Endodermal cell (in vitro differentiated cells): ENCODE results near the gene BCAR1. TPM values are rescaled to one million over a fixed set of nuclear protein-coding genes. Genes with fewer than 3 reads are reported as not detected.

Source experiments
- DNase-seq: peaks from one replicate; pipeline ENCODE4 v3.0.0-alpha.2; 2017
- H3K27ac ChIP-seq: 2 replicates; pipeline ENCODE4 v1.5.1; 2013; ENCODE audit warnings: mild to moderate bottlenecking, low read depth, low read length, moderate library complexity
- H3K27me3 ChIP-seq: 2 replicates; pipeline ENCODE4 v1.6.1; 2013; ENCODE audit warnings: mild to moderate bottlenecking, low read length, moderate library complexity; ENCODE audit not compliant: insufficient read depth, control insufficient read depth, poor library complexity, severe bottlenecking
- H3K36me3 ChIP-seq: 2 replicates; pipeline ENCODE4 v1.7.0; 2013; ENCODE audit warnings: mild to moderate bottlenecking, low read length, moderate library complexity; ENCODE audit not compliant: control insufficient read depth, insufficient read depth
- H3K4me1 ChIP-seq: one replicate; pipeline ENCODE4 v1.7.0; 2013; ENCODE audit warnings: low read length; ENCODE audit not compliant: control insufficient read depth, insufficient read depth
- H3K4me3 ChIP-seq: 2 replicates; pipeline ENCODE4 v1.5.1; 2013; ENCODE audit warnings: mild to moderate bottlenecking, low read length, moderate library complexity
- H3K9ac ChIP-seq: 2 replicates; pipeline ENCODE4 v1.6.1; 2013; ENCODE audit warnings: mild to moderate bottlenecking, low read length, moderate library complexity; ENCODE audit not compliant: poor library complexity, severe bottlenecking; ENCODE audit errors: extremely low read depth
- H3K9me3 ChIP-seq: 2 replicates; pipeline ENCODE4 v1.6.1; 2013; ENCODE audit warnings: mild to moderate bottlenecking, low read length, moderate library complexity; ENCODE audit not compliant: control insufficient read depth
- H3K27ac Mint-ChIP-seq: 2 replicates; pipeline ENCODE4 v1.8.0; 2020; ENCODE audit warnings: mixed read lengths
- H3K27me3 Mint-ChIP-seq: 2 replicates; pipeline ENCODE4 v1.8.0; 2021; ENCODE audit warnings: mild to moderate bottlenecking, mixed read lengths; ENCODE audit not compliant: insufficient read depth
- H3K36me3 Mint-ChIP-seq: 2 replicates; pipeline ENCODE4 v1.8.0; 2020; ENCODE audit warnings: low read depth, mixed read lengths
- H3K4me1 Mint-ChIP-seq: 2 replicates; pipeline ENCODE4 v1.8.0; 2020; ENCODE audit warnings: mixed read lengths
- H3K4me3 Mint-ChIP-seq: 2 replicates; pipeline ENCODE4 v1.8.0; 2020; ENCODE audit warnings: mild to moderate bottlenecking, moderate library complexity, mixed read lengths
- H3K9me3 Mint-ChIP-seq: 2 replicates; pipeline ENCODE4 v1.8.0; 2020; ENCODE audit warnings: mild to moderate bottlenecking, mixed read lengths
- WGBS, 2 experiments: methylation state at CpG; one replicate each; pipeline versions ENCODE4 v1.1.5 to v1.1.7; 2013; ENCODE audit warnings: missing lambda C conversion rate in 2 of 2, mixed read lengths in 1 of 2; ENCODE audit not compliant: insufficient coverage in 1 of 2, insufficient read length in 1 of 2; 5-methylcytosine and 5-hydroxymethylcytosine counted together
- total RNA-seq, 2 donors: library from RNA; stranded (reverse); fragmentation: NEBNext Ultra II Directional in 1 of 2; extraction: Animal tissue kit (Norgen Biotek cat#: 25700) in 1 of 2; gene quantifications; 2 replicates in 1 of 2; 3 replicates in 1 of 2; pipeline ENCODE4 v1.2.1, GENCODE V29; 2021
- TF ChIP-seq, protein P1 (sequence below): fragments of 200-600 bp; sonication (generic); conservative IDR thresholded peaks from 2 replicates; pipeline ENCODE4 v1.5.0; 2021; ENCODE audit warnings: antibody characterized with exemption, mild to moderate bottlenecking

BCAR1 gene
- total RNA-seq, 2 donors from 2014 or later = 56.2 to 74.3 TPM

DNA sequence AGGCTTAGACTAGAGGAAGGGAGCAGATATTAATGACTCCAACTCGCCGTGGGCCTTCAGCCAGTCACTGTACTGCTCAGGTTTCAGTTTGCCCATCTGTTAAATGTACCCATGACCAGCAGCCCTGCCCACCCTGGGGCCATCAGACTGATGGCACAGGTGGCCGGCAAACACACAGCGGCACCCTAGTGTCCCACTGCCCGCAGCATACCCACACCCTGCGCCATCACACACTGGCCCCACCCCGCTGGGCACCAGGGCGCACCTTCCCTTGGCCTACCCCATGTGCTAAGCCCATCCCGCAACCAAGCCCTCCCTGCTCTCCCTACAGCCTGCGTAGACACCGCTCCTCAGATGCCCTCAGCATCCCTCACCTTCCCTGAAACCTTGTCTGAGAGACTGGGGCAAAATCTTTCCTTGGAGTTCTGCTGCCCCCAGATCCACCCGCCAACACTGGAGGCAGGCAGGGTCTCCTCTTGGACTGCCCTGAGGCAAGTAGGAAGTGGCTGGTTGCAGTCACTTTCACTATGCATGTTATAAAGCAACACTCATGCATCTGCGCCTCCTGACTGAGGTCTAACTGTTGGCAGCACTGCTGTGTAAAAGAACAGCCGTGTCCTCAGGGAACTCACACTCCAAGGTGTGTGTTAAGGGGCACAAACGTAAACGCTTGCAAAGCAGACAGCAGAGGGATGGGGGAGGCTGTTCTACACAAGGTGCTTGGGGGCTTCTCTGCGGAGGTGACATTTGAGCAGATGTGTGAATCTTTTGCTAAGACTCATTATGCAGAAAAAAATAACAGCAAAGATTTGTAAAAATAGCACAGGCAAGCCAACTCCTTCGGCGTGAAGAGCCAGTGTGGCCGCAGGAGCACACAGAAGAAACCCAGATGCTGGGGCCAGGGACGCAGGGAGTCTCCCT lies 6.7 kb upstream of the BCAR1 start:
- no peaks in the 10 kb centered on the region for H3K27me3 Mint-ChIP-seq
- no peaks in the 10 kb centered on the region for H3K9me3 Mint-ChIP-seq
- TF ChIP-seq, protein P1, sequence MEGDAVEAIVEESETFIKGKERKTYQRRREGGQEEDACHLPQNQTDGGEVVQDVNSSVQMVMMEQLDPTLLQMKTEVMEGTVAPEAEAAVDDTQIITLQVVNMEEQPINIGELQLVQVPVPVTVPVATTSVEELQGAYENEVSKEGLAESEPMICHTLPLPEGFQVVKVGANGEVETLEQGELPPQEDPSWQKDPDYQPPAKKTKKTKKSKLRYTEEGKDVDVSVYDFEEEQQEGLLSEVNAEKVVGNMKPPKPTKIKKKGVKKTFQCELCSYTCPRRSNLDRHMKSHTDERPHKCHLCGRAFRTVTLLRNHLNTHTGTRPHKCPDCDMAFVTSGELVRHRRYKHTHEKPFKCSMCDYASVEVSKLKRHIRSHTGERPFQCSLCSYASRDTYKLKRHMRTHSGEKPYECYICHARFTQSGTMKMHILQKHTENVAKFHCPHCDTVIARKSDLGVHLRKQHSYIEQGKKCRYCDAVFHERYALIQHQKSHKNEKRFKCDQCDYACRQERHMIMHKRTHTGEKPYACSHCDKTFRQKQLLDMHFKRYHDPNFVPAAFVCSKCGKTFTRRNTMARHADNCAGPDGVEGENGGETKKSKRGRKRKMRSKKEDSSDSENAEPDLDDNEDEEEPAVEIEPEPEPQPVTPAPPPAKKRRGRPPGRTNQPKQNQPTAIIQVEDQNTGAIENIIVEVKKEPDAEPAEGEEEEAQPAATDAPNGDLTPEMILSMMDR = no peak
- Histone ChIP-seq H3K9me3 (no peaks in the 10 kb centered on the region), H3K36me3 (no peaks in the 10 kb centered on the region), H3K9ac (no peak overlapping the region), H3K4me1 (peaks cover 23% of the 10 kb centered on the region), H3K27ac (peak overlapping the region; percentile 82), H3K27me3 (no peaks in the 10 kb centered on the region), H3K4me3 (no peak overlapping the region)
- peaks cover 42% of the 10 kb centered on the region for H3K4me1 Mint-ChIP-seq
- H3K4me3 Mint-ChIP-seq = no peak overlapping the region
- peak; percentile 50 for DNase-seq
- peak overlapping the region; percentile 71 for H3K27ac Mint-ChIP-seq
- H3K36me3 Mint-ChIP-seq = no peaks in the 10 kb centered on the region
- WGBS, 2 experiments = 92 to 95% methylated on average over 13 to 21 of the region's 21 CpGs

DNA sequence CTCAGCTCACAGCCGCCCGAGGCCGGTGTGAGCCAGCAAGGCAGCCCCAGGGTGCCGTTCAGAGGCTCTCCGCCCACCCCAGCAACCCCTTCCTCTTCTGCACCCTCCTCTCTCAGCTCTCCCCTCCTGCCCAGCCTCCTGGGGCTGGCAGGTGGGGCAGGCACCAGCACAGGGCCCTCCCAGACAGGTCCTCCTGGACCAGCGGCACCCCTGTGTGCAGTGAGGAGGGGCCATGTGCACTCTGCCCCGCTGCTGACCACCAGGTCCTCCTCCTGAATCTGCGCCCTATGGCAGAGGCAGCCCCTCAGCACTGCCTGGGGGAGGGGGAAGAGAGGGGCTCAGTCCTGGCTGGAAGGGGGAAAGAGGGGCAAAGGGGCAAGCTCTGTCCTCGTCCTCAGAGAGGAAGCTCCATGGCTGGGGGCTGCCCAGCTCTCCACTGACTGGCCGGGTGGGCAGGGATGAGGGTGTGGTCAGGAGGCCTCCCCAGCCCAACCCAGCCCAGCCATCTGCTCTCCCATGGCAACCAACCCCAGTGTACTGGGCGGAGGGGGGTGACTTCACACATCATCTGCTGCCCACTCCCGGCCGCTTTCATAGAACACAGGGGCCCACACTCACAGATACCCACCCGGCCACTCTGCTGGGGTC lies 5.4 kb upstream of the BCAR1 start:
- peak; percentile 64 for DNase-seq
- Histone ChIP-seq H3K4me1 (peaks cover 35% of the 10 kb centered on the region), H3K27ac (peak overlapping the region; percentile 82), H3K9ac (no peak overlapping the region), H3K4me3 (no peak overlapping the region), H3K27me3 (no peaks in the 10 kb centered on the region), H3K36me3 (no peaks in the 10 kb centered on the region), H3K9me3 (no peaks in the 10 kb centered on the region)
- peak overlapping the region; percentile 74 for H3K27ac Mint-ChIP-seq
- 41 to 71% methylated on average over 3 to 14 of the region's 14 CpGs for WGBS, 2 experiments
- TF ChIP-seq, protein P1 = no peak
- H3K4me1 Mint-ChIP-seq = peaks cover 39% of the 10 kb centered on the region
- H3K36me3 Mint-ChIP-seq = no peaks in the 10 kb centered on the region
- H3K9me3 Mint-ChIP-seq = no peaks in the 10 kb centered on the region
- no peak overlapping the region for H3K4me3 Mint-ChIP-seq
- H3K27me3 Mint-ChIP-seq = no peaks in the 10 kb centered on the region

DNA sequence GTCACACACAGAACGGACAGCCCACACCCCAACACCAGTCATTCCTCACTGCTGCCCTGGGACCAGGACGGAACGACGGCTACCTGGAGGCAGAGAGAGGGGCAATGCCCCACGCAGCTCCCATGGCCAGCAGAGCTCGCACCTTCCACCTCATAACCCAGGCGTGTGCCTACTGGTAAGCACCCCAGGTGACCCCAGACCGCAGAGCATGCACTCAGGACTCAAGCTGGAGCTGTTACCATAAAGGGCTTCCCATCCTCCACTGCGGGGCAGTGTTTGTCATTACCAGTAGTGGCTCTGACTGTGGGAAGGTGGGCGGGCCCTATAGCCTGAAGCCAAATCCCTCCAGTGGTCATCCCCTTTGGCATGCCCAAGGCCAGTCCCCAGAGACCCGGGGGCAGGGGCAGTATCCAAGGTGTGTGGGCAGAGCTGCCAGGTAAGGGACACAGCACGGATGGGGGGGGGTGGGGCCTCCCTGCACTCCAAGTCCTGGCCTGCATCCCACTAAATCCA lies 4.7 kb upstream of the BCAR1 start:
- no peaks in the 10 kb centered on the region for H3K27me3 ChIP-seq
- no peaks in the 10 kb centered on the region for H3K36me3 ChIP-seq
- Mint-ChIP-seq H3K4me3 (no peak overlapping the region), H3K9me3 (no peaks in the 10 kb centered on the region), H3K27ac (no peak overlapping the region), H3K27me3 (no peaks in the 10 kb centered on the region), H3K4me1 (peaks cover 33% of the 10 kb centered on the region), H3K36me3 (no peaks in the 10 kb centered on the region)
- H3K9me3 ChIP-seq = no peaks in the 10 kb centered on the region
- WGBS, 2 experiments = 63 to 80% methylated on average over 8 to 12 of the region's 12 CpGs
- no peak overlapping the region for H3K9ac ChIP-seq
- no peak overlapping the region for H3K4me3 ChIP-seq
- H3K27ac ChIP-seq = peak overlapping the region; percentile 82
- TF ChIP-seq, protein P1 = no peak
- DNase-seq = peak; percentile 74
- H3K4me1 ChIP-seq = peaks cover 30% of the 10 kb centered on the region
